Right lobe of liver (tissue), 6 donors: ENCODE measurements around the gene TLE1. TPM values are rescaled to one million over a fixed set of nuclear protein-coding genes. Genes with fewer than 3 reads are reported as not detected.
A peak's percentile ranks its signal among the peaks of the same experiment; 100 is the strongest.

Experiments used
- ATAC-seq, 4 donors: fragments of 200-7000 bp; cut with Tn5 transposase; one replicate each; pipeline ENCODE4 v1.9.1; 2020; ENCODE audit warnings: mild to moderate bottlenecking in 4 of 4, moderate library complexity in 4 of 4
- DNase-seq, 3 donors: peaks; one replicate each; pipeline ENCODE4 v3.0.0-alpha.2; 2020
- H3K27ac ChIP-seq, 3 donors: fragments of 200-600 bp; one replicate each; pipeline ENCODE4 v1.8.0; 2022
- H3K27me3 ChIP-seq, 2 donors: fragments of 200-600 bp; one replicate each; pipeline ENCODE4 v1.8.0; 2022
- H3K36me3 ChIP-seq, 4 donors: fragments of 200-600 bp; sonication (generic) in 1 of 4; one replicate each; pipeline versions ENCODE4 v1.5.1 to v1.8.0; 2017 to 2022; ENCODE audit warnings: control low read depth in 1 of 4
- H3K4me1 ChIP-seq, 4 donors: fragments of 200-600 bp; sonication (generic) in 1 of 4; one replicate each; pipeline versions ENCODE4 v1.5.1 to v1.8.0; 2017 to 2022; ENCODE audit warnings: control low read depth in 1 of 4
- H3K4me3 ChIP-seq, 3 donors: fragments of 200-600 bp; one replicate each; pipeline ENCODE4 v1.8.0; 2022
- H3K9me3 ChIP-seq, 4 donors: fragments of 200-600 bp; sonication (generic) in 1 of 4; one replicate each; pipeline versions ENCODE4 v1.5.1 to v1.8.0; 2017 to 2022; ENCODE audit warnings: control low read depth in 1 of 4
- CTCF ChIP-seq, 4 donors: fragments of 200-600 bp in 3 of 4; fragments of 450-650 bp in 1 of 4; IDR thresholded peaks; one replicate each; pipeline versions ENCODE4 v1.5.1 to v1.8.0; 2016 to 2022; ENCODE audit warnings: antibody characterized with exemption in 4 of 4, mild to moderate bottlenecking in 2 of 4
- POLR2A ChIP-seq: fragments of 450-650 bp; IDR thresholded peaks from one replicate; pipeline ENCODE4 v1.6.1; 2017; ENCODE audit warnings: antibody characterized with exemption, mild to moderate bottlenecking
- WGBS: methylation state at CpG from one replicate; pipeline ENCODE4 v1.1.6; 2018; ENCODE audit warnings: low coverage, low lambda C conversion rate; ENCODE audit not compliant: insufficient coverage; ENCODE audit errors: missing lambda C conversion rate; 5-methylcytosine and 5-hydroxymethylcytosine counted together
- intact Hi-C, 2 donors: fragments of 100-400 bp; cut with DNase I; formaldehyde crosslinking; loops; one replicate each; pipeline versions ENCODE4 v1.11.2 to v1.14.1; 2022
- total RNA-seq, 6 experiments: library from RNA; depleted of rRNA in 2 of 6; stranded (reverse); fragments of >200 nt in 2 of 6; fragmentation: NEBNext Ultra II Directional in 3 of 6; extraction: Animal tissue kit (Norgen Biotek cat#: 25700) in 3 of 6; gene quantifications; one replicate each; pipeline versions ENCODE4 v1.1.0 to v1.2.4, GENCODE V29; 2016 to 2023
- donor health status: DM: no; HTN: yes; CAD: no.
- donor health status: DM: no; HTN: no; CAD: no.
- donor health status: DM: no; HTN: no; CAD: no.
- donor health status: DM: no; HTN: yes; CAD: no.
- donor health status: DM: no; HTN: yes; CAD: no.

The TLE1 gene
- total RNA-seq, 6 experiments from 2014 or later: 31.9 to 62.9 (median 58.0) TPM

GRCh38 chr9:81637276-81637675 lies 52.1 kb downstream of the TLE1 start:
- TF ChIP-seq CTCF (IDR thresholded peaks at IDR 0.05) (no peak), POLR2A (no peak)
- 85% methylated on average over 1 of the region's 1 CpG for WGBS
- H3K36me3 ChIP-seq: peaks cover 0 to 14% (median 4%) of the 10 kb centered on the region in 4 donors
- intact Hi-C loops: no loop called here
- H3K4me3 ChIP-seq: no peak overlapping the region
- ATAC-seq (no peak), DNase-seq (no peak)
- H3K9me3 ChIP-seq: no peaks in the 10 kb centered on the region
- no peak overlapping the region for H3K27ac ChIP-seq
- peaks cover 0 to 25% (median 7%) of the 10 kb centered on the region in 4 donors for H3K4me1 ChIP-seq
- H3K27me3 ChIP-seq: no peaks in the 10 kb centered on the region

GRCh38 chr9:81636255-81636599 lies 53.1 kb downstream of the TLE1 start:
- peaks cover 0 to 17% (median 5%) of the 10 kb centered on the region in 4 donors for H3K36me3 ChIP-seq
- WGBS: 74% methylated on average over 3 of the region's 3 CpGs
- no peak for TF ChIP-seq POLR2A
- TF ChIP-seq CTCF (IDR thresholded peaks at IDR 0.05): no peak

GRCh38 chr9:81635521-81636254 lies 53.7 kb downstream of the TLE1 start:
- Histone ChIP-seq H3K9me3 (no peaks in the 10 kb centered on the region), H3K36me3 (peaks cover 0 to 18% (median 5%) of the 10 kb centered on the region in 4 donors), H3K27ac (no peak overlapping the region), H3K4me3 (no peak overlapping the region), H3K27me3 (no peaks in the 10 kb centered on the region), H3K4me1 (peaks cover 0 to 25% (median 7%) of the 10 kb centered on the region in 4 donors)
- no peak for DNase-seq
- ATAC-seq: no peak
- TF ChIP-seq POLR2A (no peak), CTCF (IDR thresholded peaks at IDR 0.05) (no peak)
- WGBS: 86% methylated on average over 1 of the region's 1 CpG
- intact Hi-C loops: no loop called here

More at GRCh38 chr9:81636255-81636599, 53.1 kb downstream of the TLE1 start:
- no peak overlapping the region for H3K4me3 ChIP-seq
- intact Hi-C loops: no loop called here
- H3K27ac ChIP-seq: no peak overlapping the region
- peaks cover 0 to 25% (median 7%) of the 10 kb centered on the region in 4 donors for H3K4me1 ChIP-seq
- ATAC-seq: no peak
- no peaks in the 10 kb centered on the region for H3K9me3 ChIP-seq
- H3K27me3 ChIP-seq: no peaks in the 10 kb centered on the region
- DNase-seq: no peak

GRCh38 chr9:81634915-81635516 lies 54.3 kb downstream of the TLE1 start:
- TF ChIP-seq POLR2A: no peak
- TF ChIP-seq CTCF (IDR thresholded peaks at IDR 0.05): no peak
- intact Hi-C loops: no loop called here
- H3K27me3 ChIP-seq: no peaks in the 10 kb centered on the region
- H3K4me1 ChIP-seq: peaks cover 0 to 25% (median 7%) of the 10 kb centered on the region in 4 donors
- no peak overlapping the region for H3K4me3 ChIP-seq
- no peak for DNase-seq
- no peaks in the 10 kb centered on the region for H3K9me3 ChIP-seq
- ATAC-seq: peak; percentile 68 to 86 (median 72)
- peak overlapping the region in 1 of 3 donors; percentile 14 for H3K27ac ChIP-seq
- 18% methylated on average over 5 of the region's 5 CpGs for WGBS
- H3K36me3 ChIP-seq: peaks cover 0 to 18% (median 5%) of the 10 kb centered on the region in 4 donors
